ENCODE results near the gene PITX3.
"Not testable (repeated sequence)": the region's sequence is repeated elsewhere in the genome, so short reads cannot be mapped to it uniquely, and the experiment has no call there.

The PITX3 gene

DNA sequence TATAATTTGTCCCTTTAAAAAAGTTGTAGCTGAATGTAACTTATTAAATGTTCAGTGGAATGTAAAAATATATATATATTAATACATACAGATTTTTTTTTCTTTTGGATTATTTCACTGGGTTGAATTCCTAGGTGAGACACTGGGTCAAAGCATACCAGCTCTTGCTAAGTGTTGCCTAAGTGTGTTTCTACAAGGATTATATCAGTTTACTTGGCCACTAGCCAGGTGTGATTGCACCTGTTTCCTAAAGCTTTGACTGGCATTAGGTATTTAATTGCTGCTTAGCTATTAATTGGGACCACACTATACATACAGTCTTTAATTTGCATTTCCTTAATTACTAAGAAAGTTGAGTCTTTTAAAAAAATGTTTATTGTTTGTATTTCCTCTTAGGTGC, 20.7 kb downstream of the PITX3 start:
- TF ChIP-seq, protein P1, sequence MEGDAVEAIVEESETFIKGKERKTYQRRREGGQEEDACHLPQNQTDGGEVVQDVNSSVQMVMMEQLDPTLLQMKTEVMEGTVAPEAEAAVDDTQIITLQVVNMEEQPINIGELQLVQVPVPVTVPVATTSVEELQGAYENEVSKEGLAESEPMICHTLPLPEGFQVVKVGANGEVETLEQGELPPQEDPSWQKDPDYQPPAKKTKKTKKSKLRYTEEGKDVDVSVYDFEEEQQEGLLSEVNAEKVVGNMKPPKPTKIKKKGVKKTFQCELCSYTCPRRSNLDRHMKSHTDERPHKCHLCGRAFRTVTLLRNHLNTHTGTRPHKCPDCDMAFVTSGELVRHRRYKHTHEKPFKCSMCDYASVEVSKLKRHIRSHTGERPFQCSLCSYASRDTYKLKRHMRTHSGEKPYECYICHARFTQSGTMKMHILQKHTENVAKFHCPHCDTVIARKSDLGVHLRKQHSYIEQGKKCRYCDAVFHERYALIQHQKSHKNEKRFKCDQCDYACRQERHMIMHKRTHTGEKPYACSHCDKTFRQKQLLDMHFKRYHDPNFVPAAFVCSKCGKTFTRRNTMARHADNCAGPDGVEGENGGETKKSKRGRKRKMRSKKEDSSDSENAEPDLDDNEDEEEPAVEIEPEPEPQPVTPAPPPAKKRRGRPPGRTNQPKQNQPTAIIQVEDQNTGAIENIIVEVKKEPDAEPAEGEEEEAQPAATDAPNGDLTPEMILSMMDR (IDR thresholded peaks at IDR 0.05; ENCODE audit: low read length, missing control alignments) = no peak

DNA sequence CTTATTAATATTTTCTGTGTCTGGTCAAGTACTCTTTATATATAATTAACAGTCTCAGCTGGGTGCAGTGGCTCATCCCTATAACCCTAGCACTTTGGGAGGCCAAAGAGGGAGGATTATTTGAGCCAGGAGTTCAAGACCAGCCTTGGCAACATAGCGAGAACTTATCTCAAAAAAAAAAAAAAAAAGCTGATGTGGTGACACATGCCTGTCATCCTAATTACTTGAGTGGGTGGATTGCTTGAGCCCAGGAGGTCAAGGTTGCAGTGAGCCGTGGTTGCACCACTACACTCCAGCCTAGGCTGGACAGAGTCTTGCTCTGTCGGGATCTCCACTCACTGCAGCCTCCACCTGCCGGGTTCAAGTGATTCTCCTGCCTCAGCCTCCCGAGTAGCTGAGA, 21.9 kb downstream of the PITX3 start:
- TF ChIP-seq, protein P1 (IDR thresholded peaks at IDR 0.05; ENCODE audit: low read length, missing control alignments) = no peak
- DNase-seq (ENCODE audit: low read depth) = no peak
- H3K4me3 ChIP-seq (replicated peaks; ENCODE audit: low read depth, low read length) = no peak overlapping the region

More for the DNA sequence above, 20.7 kb downstream of the PITX3 start:
- no peak for DNase-seq (ENCODE audit: low read depth)
- H3K4me3 ChIP-seq (replicated peaks; ENCODE audit: low read depth, low read length) = no peak overlapping the region

DNA sequence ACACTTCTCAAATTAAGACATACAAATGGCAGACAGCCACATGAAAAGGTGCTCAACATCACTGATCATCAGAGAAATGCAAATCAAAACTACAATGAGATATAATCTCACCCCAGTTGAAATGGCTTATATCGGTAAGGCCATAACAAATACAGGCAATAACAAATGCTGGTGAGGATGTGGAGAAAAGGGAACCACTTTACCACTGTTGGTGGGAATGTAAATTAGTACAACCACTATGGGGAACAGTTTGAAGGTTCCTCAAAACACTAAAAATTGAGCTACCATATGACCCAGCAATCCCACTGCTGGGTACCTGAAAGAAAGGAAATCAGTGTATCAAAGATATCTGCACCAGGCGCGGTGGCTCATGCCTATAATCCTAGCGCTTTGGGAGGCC, 27.7 kb downstream of the PITX3 start:
- H3K4me3 ChIP-seq (replicated peaks; ENCODE audit: low read depth, low read length); DNase-seq (ENCODE audit: low read depth): not testable (repeated sequence)

DNA sequence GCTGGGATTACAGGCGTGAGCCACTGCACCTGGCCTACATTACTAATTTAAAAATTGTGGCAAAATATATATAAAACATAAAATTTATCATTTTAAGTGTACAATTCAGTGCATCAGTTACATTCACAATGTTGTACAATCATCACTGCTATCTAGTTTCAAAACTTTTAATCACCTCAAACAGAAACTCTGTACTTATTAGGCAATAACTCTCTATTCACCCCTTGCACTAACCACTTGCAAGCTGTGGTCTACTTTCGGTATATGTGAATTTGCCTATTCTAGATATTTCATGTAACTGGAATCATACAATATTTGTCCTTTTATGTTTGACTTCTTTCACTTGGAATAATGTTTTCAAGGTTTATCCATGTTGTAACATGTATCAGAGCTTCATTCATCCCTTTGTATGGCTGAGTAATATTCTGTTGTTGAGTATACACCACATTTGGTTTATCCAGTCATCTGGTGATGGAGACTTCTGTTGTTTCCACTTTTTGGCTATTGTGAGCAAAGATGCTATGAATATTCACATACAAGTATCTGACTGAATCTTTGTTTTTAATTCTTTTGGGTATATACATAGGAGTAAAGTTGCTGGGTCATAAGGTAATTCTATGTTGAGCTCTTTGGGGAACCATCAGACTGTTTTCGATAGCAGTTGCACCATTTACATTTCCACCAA, 29.6 kb downstream of the PITX3 start:
- DNase-seq (ENCODE audit: low read depth) = no peak
- TF ChIP-seq, protein P1 (IDR thresholded peaks at IDR 0.05; ENCODE audit: low read length, missing control alignments) = no peak
- no peak overlapping the region for H3K4me3 ChIP-seq (replicated peaks; ENCODE audit: low read depth, low read length)

DNA sequence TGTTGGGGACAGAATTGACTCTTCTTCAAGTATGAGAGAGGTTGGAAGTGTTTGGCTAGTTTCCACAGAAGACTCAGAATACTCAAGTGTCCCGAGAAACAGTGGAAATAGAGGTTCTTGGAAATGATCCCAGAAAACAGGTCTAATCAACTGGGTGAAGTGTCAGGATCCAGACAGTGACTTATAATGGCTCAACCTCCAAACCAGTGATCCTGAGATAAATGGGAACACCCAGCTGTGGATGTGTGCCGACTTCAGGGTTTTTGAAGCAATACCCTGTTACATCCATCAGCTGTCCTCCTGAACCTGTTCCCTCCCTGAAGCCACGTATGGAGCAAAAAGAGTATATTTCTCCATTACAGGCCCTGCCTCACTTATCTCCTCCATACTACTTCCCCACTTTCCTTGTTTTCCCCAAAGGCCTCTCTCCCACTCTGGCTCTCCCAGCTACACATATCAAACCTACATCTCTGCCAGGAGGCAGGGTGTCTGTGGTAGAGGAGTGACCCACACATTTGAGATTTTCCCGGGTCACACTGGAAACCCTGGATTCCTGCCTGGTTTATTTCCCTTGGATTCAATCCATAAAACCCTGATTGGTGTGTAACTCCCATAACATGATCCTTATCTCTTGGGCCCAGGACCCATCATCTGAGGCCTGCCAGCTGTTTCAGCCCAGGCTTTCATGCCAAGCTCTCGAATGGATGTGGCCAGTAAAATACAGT, 32.8 kb downstream of the PITX3 start:
- DNase-seq (ENCODE audit: low read depth) = peak; percentile 44

DNA sequence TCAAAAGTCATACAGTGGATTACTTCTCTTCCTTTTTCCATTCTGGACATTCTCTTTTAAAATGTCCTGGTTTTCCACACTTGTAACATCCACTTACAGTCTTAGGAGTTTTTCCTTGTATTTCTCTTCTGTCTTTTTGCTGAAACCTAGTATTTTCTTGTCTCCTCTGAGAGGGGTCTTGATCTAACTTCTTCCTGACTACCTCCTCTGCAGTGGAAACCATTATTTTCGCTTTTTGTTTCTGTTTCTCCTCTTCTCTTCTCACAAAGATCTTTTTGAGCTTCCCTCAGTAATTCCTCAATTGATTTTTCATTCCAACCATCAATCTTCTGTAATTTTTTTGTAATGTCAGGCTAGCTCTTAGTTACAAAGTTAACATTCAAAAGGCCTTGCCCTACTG, 38.9 kb downstream of the PITX3 start:
- TF ChIP-seq, protein P1 (IDR thresholded peaks at IDR 0.05; ENCODE audit: low read length, missing control alignments) = no peak
- no peak overlapping the region for H3K4me3 ChIP-seq (replicated peaks; ENCODE audit: low read depth, low read length)
- DNase-seq (ENCODE audit: low read depth) = no peak

More for the DNA sequence above, 32.8 kb downstream of the PITX3 start:
- H3K4me3 ChIP-seq (replicated peaks; ENCODE audit: low read depth, low read length) = no peak overlapping the region
- TF ChIP-seq, protein P1 (IDR thresholded peaks at IDR 0.05; ENCODE audit: low read length, missing control alignments) = no peak

DNA sequence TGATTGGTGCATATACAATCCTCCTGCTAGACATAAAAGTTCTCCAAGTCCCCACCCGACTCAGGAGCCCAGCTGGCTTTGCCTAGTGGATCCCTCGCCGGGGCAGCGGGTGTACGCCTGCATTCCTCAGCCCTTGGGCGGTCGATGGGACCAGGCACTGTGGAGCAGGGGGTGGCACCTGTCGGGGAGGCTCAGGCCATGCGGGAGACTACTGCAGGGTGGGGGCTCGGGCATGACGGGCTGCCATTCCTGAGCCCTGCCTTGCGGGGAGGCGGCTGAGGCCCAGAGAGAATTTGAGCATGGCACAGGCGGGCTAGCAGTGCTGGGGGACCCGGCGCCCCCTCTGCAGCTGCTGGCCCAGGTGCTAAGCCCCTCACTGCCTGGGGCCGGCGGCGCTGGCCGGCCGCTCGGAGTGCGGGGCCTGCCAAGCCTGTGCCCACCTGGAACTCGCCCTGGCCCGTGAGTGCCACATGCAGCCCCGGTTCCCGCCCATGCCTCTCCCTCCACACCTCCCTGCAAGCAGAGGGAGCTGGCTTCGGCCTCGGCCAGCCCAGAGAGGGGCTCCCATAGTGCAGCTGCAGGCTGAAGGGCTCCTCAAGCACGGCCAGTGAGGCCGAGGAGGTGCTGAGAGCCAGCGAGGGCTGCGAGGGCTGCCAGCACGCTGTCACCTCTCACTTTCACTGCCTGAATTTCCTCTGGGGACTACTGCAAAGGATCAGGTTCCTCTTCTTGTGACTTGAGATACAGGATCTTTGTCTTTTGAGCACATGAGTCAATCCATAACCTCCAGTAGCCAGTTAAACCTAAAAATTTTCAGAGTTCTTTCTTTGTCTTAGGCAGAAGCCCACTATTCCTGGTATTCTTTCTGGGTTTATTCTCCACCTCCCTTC, 40.3 kb downstream of the PITX3 start:
- no peak for DNase-seq (ENCODE audit: low read depth)
- TF ChIP-seq, protein P1 (IDR thresholded peaks at IDR 0.05; ENCODE audit: low read length, missing control alignments) = no peak
- no peak overlapping the region for H3K4me3 ChIP-seq (replicated peaks; ENCODE audit: low read depth, low read length)
